ENCODE measurements around the gene PPIF.

The PPIF gene

DNA sequence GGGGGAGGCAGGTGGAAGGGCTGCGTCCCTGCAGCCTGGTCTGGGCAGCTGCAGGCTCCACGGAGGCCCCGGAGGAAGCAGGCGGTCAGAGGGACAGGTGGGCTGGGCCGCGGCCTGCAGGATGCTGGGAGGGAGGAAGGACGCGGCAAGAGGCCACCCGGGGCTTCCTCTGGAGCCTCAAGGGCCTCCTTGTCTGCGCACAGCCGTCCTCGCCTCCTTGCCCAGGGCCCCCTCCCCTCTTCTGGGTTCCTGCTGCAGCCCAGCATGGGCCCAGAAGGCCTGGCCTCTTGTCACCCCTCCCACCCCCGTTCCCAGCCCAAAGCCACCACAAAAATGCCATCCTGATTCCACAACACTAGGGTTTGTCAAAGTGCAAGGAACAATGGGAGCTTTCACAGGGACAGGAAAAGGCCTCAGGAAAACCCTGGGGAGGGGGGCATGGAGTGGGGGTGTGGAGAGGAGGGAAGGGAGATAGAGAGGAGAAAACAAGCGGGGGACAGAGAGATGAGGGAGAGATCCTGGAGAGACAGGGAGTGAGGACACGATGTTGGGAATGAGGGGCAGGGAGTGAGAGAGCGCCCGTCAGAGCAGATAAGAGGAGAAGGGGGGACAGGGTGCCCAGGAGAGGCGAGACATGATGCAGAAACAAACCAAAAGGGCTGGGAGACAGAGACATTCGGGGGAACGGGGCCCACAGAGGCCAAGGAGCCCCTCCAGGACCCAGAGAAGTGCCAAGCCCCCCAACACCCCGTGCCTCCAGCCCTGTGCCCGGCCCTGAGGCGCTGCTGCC, 56.4 kb downstream of the PPIF start:
- no peak for DNase-seq

DNA sequence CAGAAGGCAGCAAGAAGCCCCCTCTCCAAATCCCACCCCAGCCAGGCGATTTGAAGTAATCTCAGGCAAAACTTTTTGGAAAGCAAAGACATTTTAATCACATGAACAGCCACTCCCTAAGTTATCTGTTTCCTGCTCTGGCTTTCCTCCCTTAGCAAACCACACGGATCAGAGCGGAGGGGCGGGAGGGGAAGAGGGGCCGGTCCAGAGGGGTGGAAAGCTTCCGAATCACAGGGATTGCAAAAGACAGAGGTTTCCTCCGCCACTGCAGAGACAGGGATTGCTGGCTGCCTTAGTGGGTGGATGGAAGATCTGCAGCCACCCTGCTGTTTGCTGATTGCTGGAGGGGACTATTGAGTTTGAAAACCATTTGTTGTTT, 57.0 kb downstream of the PPIF start:
- no peak for DNase-seq

- no peak for DNase-seq
Observed at GRCh38 chr10:79404690-79405131, 57.4 kb downstream of the PPIF start.
